ENCODE data around the gene ART5.

- TF ChIP-seq, protein P1, sequence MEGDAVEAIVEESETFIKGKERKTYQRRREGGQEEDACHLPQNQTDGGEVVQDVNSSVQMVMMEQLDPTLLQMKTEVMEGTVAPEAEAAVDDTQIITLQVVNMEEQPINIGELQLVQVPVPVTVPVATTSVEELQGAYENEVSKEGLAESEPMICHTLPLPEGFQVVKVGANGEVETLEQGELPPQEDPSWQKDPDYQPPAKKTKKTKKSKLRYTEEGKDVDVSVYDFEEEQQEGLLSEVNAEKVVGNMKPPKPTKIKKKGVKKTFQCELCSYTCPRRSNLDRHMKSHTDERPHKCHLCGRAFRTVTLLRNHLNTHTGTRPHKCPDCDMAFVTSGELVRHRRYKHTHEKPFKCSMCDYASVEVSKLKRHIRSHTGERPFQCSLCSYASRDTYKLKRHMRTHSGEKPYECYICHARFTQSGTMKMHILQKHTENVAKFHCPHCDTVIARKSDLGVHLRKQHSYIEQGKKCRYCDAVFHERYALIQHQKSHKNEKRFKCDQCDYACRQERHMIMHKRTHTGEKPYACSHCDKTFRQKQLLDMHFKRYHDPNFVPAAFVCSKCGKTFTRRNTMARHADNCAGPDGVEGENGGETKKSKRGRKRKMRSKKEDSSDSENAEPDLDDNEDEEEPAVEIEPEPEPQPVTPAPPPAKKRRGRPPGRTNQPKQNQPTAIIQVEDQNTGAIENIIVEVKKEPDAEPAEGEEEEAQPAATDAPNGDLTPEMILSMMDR (IDR thresholded peaks at IDR 0.05 in 8 of 11, conservative IDR thresholded peaks at IDR 0.05 in 3 of 11) = no peak
- TF ChIP-seq POLR2A (IDR thresholded peaks at IDR 0.05) (no peak), POLR2AphosphoS5 (IDR thresholded peaks at IDR 0.05) (no peak)
Observed at GRCh38 chr11:3669742-3670183, 28.0 kb upstream of the ART5 start.
